ENCODE data around the gene MAML2. TPM values are rescaled to one million over a fixed set of nuclear protein-coding genes. Genes with fewer than 3 reads are reported as not detected.

The MAML2 gene
- total RNA-seq, 4 donors from 2014 or later = 34.2 to 49.8 (median 44.4) TPM

- DNase-seq (ENCODE audit: low spot score) (no peak), ATAC-seq (ENCODE audit: low FRiP score) (no peak)
- no peak for TF ChIP-seq CTCF (IDR thresholded peaks at IDR 0.05)
Observed at GRCh38 chr11:95943546-95943945, 399.4 kb downstream of the MAML2 start.

GRCh38 chr11:95939091-95939490 lies 403.9 kb downstream of the MAML2 start:
- DNase-seq (ENCODE audit: low spot score) (no peak), ATAC-seq (ENCODE audit: low FRiP score) (no peak)
- TF ChIP-seq CTCF (IDR thresholded peaks at IDR 0.05) = no peak

GRCh38 chr11:95937358-95937757 lies 405.6 kb downstream of the MAML2 start:
- ATAC-seq (ENCODE audit: low FRiP score) (no peak), DNase-seq (ENCODE audit: low spot score) (no peak)
- no peak for TF ChIP-seq CTCF (IDR thresholded peaks at IDR 0.05)

GRCh38 chr11:95933594-95933993 lies 409.4 kb downstream of the MAML2 start:
- ATAC-seq (ENCODE audit: low FRiP score) = no peak
- no peak for TF ChIP-seq CTCF (IDR thresholded peaks at IDR 0.05)
- no peak for DNase-seq (ENCODE audit: low spot score)

GRCh38 chr11:95931916-95932315 lies 411.1 kb downstream of the MAML2 start:
- ATAC-seq (ENCODE audit: low FRiP score) = no peak
- DNase-seq (ENCODE audit: low spot score) = no peak
- no peak for TF ChIP-seq CTCF (IDR thresholded peaks at IDR 0.05)

- DNase-seq (ENCODE audit: low spot score) (no peak), ATAC-seq (ENCODE audit: low FRiP score) (no peak)
Observed at GRCh38 chr11:95930948-95931347, 412.0 kb downstream of the MAML2 start.

More at GRCh38 chr11:95930948-95931347, 412.0 kb downstream of the MAML2 start:
- TF ChIP-seq CTCF (IDR thresholded peaks at IDR 0.05) = no peak

Data from omental fat pad (tissue), 4 donors.